Brain microvascular endothelial cell (primary cell): ENCODE measurements around the gene NCF4.

Experiments used
- DNase-seq: peaks from one replicate; pipeline ENCODE4 v3.0.0-alpha.2; 2020
- H3K27ac ChIP-seq: fragments of 250-450 bp; sonication (Bioruptor Pico); 2 replicates; pipeline ENCODE4 v1.5.1; 2020; ENCODE audit warnings: mild to moderate bottlenecking, moderate library complexity
- H3K27me3 ChIP-seq: fragments of 250-450 bp; sonication (Bioruptor Pico); replicated peaks from 2 replicates; pipeline ENCODE4 v1.5.1; 2020; ENCODE audit warnings: mild to moderate bottlenecking
- H3K36me3 ChIP-seq: fragments of 250-450 bp; sonication (Bioruptor Pico); replicated peaks from 2 replicates; pipeline ENCODE4 v1.5.1; 2020; ENCODE audit warnings: mild to moderate bottlenecking
- H3K4me3 ChIP-seq: 2 replicates; pipeline ENCODE4 v1.5.1; 2011; ENCODE audit warnings: low read depth, mild to moderate bottlenecking, control low read depth, low read length, moderate library complexity
- in situ Hi-C: cut with HindIII; loops from 2 replicates; pipeline ENCODE4 v1.10.0; 2017; ENCODE audit warnings: low sequenced_read_pairs, low pct_ligation_motif_present
- TF ChIP-seq, protein P1 (sequence below): IDR thresholded peaks from 2 replicates; pipeline ENCODE4 v1.5.1; 2011; ENCODE audit warnings: low read depth, mild to moderate bottlenecking, moderate library complexity, low read length, control low read depth, inconsistent platforms; ENCODE audit errors: missing control alignments

Gene NCF4

DNA sequence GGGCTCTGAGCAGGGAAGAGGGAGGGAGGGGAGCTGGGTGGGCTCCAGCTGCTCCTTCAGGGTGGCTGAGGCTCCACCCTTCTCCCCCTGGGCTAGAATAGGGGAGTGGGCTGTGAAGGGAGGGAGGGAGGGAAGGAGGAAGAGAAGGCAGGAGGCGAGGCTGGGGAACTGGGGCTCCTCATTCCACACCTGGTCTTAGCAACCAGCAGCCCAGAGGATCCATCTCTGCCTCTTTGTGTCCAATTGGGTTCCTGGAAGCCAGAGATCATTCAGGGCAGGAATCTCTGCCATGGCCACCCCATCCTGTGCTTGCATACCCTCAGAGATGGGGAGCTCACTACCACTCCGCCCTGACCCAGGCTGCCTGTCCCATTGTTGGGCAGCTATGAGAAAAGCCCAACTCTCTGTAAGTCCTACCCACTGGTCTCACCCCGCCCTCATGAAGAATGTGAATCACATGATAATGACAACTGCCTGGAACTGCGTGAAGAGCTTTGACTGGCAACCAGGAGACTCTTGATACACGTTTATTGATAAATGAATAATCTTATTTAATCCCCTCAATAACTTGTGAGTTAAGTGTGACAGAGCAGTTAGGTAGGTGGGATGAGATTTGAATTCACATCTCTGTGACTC lies 7.9 kb downstream of the NCF4 start:
- TF ChIP-seq, protein P1, sequence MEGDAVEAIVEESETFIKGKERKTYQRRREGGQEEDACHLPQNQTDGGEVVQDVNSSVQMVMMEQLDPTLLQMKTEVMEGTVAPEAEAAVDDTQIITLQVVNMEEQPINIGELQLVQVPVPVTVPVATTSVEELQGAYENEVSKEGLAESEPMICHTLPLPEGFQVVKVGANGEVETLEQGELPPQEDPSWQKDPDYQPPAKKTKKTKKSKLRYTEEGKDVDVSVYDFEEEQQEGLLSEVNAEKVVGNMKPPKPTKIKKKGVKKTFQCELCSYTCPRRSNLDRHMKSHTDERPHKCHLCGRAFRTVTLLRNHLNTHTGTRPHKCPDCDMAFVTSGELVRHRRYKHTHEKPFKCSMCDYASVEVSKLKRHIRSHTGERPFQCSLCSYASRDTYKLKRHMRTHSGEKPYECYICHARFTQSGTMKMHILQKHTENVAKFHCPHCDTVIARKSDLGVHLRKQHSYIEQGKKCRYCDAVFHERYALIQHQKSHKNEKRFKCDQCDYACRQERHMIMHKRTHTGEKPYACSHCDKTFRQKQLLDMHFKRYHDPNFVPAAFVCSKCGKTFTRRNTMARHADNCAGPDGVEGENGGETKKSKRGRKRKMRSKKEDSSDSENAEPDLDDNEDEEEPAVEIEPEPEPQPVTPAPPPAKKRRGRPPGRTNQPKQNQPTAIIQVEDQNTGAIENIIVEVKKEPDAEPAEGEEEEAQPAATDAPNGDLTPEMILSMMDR: no peak
- DNase-seq: no peak
- Histone ChIP-seq H3K4me3 (no peak overlapping the region), H3K27me3 (no peaks in the 10 kb centered on the region), H3K36me3 (no peaks in the 10 kb centered on the region), H3K27ac (no peak overlapping the region)
- in situ Hi-C loops: no loop called here

DNA sequence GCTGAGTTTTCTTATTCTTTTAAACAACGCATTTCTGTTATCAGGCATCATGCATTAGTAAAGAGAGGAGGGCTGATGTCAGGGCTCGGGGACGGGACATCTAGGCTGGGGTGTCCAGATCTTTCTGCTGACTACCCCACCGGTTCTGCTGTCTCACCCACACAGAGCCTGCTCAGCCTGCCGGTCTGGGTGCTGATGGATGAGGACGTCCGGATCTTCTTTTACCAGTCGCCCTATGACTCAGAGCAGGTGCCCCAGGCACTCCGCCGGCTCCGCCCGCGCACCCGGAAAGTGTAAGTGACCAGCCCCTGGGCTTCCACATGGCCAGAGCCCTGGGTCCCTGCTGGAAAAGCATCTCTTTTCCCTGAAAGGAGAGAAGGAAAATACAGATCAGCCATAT lies 9.4 kb downstream of the NCF4 start:
- TF ChIP-seq, protein P1: no peak
- Histone ChIP-seq H3K27me3 (no peaks in the 10 kb centered on the region), H3K27ac (no peak overlapping the region), H3K4me3 (no peak overlapping the region), H3K36me3 (no peaks in the 10 kb centered on the region)
- in situ Hi-C loops: no loop called here
- DNase-seq: no peak

DNA sequence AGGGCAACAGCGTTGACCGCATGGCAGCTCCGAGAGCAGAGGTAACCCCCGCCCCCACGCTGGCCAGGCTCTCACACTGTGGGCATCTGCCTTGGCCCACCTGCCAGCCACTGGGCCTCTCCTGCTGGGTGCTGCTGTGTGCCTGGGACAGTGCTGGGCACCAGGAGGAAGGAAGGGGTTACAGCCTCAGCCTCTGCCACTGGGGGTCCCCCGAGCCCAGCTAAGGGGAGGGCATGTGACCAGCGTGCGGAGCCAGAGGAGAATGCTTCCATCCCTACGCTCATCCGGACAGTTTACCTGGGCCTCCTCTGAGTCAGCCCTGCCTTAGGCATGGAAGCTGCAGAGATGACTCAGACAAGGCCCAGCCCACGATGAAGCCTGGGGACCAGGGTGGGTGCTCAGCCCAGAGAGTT lies 10.9 kb downstream of the NCF4 start:
- TF ChIP-seq, protein P1: no peak
- Histone ChIP-seq H3K4me3 (no peak overlapping the region), H3K36me3 (no peaks in the 10 kb centered on the region), H3K27ac (no peak overlapping the region), H3K27me3 (no peaks in the 10 kb centered on the region)
- in situ Hi-C loops: no loop called here
- no peak for DNase-seq

DNA sequence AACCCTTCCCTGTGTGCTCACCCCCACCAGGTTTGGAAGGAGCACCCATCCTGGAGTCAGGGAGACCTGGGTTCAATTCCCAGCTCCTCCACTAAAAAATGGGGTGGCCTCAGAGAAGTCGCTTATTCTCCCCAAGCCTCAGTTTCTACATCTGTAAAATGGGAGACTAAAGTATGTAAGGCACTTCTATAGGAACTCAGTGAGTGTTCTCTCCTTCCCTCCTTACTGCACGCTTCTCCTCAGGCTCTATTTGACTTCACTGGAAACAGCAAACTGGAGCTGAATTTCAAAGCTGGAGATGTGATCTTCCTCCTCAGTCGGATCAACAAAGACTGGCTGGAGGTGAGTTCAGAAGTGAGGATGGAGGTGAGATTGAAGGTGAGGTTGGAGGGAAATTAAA lies 11.3 kb downstream of the NCF4 start:
- in situ Hi-C loops: no loop called here
- Histone ChIP-seq H3K27ac (no peak overlapping the region), H3K4me3 (no peak overlapping the region), H3K27me3 (no peaks in the 10 kb centered on the region), H3K36me3 (no peaks in the 10 kb centered on the region)
- no peak for DNase-seq
- TF ChIP-seq, protein P1: no peak

DNA sequence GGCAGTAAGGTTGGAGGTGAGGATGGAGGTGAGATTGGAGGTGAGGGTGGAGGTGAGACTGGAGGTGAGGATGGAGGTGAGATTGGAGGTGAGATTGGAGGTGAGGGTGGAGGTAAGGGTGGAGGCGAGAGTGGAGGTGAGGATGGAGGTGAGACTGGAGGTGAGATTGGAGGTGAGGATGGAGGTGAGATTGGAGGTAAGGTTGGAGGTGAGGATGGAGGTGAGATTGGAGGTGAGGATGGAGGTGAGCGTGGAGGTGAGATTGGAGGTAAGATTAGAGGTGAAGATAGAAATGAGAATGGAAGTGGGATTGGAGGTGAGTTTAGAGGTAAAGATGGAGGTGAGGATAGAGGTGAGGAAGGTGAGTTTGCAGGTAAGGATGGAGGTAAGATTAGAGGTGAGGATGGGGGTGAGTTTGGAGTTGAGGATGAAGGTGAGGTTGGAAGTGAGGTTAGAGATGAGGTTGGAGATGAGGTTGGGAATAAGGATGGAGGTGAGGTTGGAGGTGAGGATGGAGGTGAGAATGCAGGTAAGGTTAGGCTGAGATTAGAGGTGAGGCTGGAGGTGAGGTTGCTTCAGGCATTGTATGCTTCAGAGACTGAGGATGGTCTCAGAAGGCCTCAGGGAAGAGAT lies 12.2 kb downstream of the NCF4 start:
- Histone ChIP-seq H3K4me3 (no peak overlapping the region), H3K27me3 (no peaks in the 10 kb centered on the region), H3K27ac (no peak overlapping the region), H3K36me3 (no peaks in the 10 kb centered on the region)
- DNase-seq: no peak
- TF ChIP-seq, protein P1: no peak
- in situ Hi-C loops: no loop called here
